GM12873 (cell line): ENCODE data around the gene GLT6D1.

ENCODE experiments used
- CTCF ChIP-seq: IDR thresholded peaks from 2 replicates; pipeline ENCODE4 v1.5.1; 2012; ENCODE audit warnings: low read depth, mild to moderate bottlenecking, moderate library complexity, low read length, control low read depth; ENCODE audit not compliant: insufficient read depth; ENCODE audit errors: missing control alignments

The GLT6D1 gene

GRCh38 chr9:135579889-135580660 lies 59.3 kb downstream of the GLT6D1 start:
- no peak for TF ChIP-seq CTCF

- no peak for TF ChIP-seq CTCF
Measured at GRCh38 chr9:135579356-135579755, 60.0 kb downstream of the GLT6D1 start.

- TF ChIP-seq CTCF, result no peak
Measured at GRCh38 chr9:135577256-135577655, 62.1 kb downstream of the GLT6D1 start.

- TF ChIP-seq CTCF, result no peak
Measured at GRCh38 chr9:135575995-135576631, 63.2 kb downstream of the GLT6D1 start.

GRCh38 chr9:135574943-135575342 lies 64.4 kb downstream of the GLT6D1 start:
- no peak for TF ChIP-seq CTCF

GRCh38 chr9:135574331-135574730 lies 65.0 kb downstream of the GLT6D1 start:
- no peak for TF ChIP-seq CTCF
